Panc1 (cell line): Measurements from ENCODE around the gene PTTG1IP.

Source experiments
- POLR2AphosphoS5 ChIP-seq: IDR thresholded peaks from 2 replicates; pipeline ENCODE4 v1.6.1; 2012; ENCODE audit warnings: mild to moderate bottlenecking, low read depth, low read length, moderate library complexity
- SIN3A ChIP-seq: IDR thresholded peaks from 2 replicates; pipeline ENCODE4 v1.6.1; 2012; ENCODE audit warnings: low read depth, mild to moderate bottlenecking, low read length, moderate library complexity, borderline replicate concordance; ENCODE audit not compliant: insufficient read depth
- TF ChIP-seq, protein P1 (sequence below): fragments of 450-650 bp; IDR thresholded peaks from 2 replicates; pipeline ENCODE4 v1.5.1; 2017; ENCODE audit warnings: mild to moderate bottlenecking

DNA sequence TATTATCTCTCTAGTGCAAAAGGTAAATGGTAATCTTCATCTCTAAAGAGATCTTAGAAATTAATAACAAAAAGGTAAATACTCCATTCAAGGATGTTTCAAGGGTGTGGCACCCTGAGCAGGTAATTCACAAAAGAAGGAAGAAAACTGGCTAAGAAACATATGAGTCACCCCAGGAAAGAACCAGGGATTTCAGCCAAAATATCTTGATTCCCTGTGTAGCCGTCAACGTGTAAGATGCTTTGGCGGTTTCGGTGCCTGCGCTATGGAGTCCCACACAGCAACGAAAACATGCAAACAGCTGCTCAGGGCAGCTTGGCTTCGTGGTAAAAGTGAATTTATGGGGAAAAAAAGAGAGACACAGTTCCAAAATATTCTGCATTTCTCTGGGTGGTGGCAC is 43.5 kb upstream of the PTTG1IP start:
- TF ChIP-seq, protein P1, sequence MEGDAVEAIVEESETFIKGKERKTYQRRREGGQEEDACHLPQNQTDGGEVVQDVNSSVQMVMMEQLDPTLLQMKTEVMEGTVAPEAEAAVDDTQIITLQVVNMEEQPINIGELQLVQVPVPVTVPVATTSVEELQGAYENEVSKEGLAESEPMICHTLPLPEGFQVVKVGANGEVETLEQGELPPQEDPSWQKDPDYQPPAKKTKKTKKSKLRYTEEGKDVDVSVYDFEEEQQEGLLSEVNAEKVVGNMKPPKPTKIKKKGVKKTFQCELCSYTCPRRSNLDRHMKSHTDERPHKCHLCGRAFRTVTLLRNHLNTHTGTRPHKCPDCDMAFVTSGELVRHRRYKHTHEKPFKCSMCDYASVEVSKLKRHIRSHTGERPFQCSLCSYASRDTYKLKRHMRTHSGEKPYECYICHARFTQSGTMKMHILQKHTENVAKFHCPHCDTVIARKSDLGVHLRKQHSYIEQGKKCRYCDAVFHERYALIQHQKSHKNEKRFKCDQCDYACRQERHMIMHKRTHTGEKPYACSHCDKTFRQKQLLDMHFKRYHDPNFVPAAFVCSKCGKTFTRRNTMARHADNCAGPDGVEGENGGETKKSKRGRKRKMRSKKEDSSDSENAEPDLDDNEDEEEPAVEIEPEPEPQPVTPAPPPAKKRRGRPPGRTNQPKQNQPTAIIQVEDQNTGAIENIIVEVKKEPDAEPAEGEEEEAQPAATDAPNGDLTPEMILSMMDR: no peak
- TF ChIP-seq POLR2AphosphoS5 (no peak), SIN3A (no peak)
